Measurements from ENCODE around the gene PSMD1. TPM values are rescaled to one million over a fixed set of nuclear protein-coding genes. Genes with fewer than 3 reads are reported as not detected.

PSMD1 gene
- total RNA-seq, 2 donors from 2014 or later: 47.1 to 73.1 TPM

DNA sequence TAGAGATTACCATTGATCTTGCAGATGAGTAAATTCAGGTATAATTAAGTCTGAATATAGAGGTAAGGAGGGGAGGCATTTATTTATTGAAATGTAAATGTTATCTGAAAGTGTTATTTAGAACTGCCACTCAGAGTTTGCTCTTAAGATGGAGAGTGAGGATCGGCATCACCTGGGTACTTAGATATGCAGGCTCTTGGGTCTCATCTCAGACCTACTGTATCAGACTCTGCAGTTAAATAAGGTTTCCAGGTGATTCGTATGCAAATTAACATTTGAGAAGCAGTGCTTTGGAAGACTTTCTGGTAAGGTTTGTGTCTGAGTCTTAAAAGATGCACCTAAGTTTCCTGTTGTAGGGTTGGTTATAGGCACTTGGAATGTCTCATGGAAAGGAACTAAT, 59.0 kb downstream of the PSMD1 start:
- Histone ChIP-seq H3K4me3 (no peak overlapping the region), H3K27ac (no peak overlapping the region), H3K36me3 (no peaks in the 10 kb centered on the region), H3K9me3 (no peaks in the 10 kb centered on the region), H3K27me3 (replicated peaks; ENCODE audit: insufficient read depth) (no peaks in the 10 kb centered on the region), H3K4me1 (replicated peaks) (no peaks in the 10 kb centered on the region)
- DNase-seq (ENCODE audit: low spot score): no peak
- TF ChIP-seq POLR2A (IDR thresholded peaks at IDR 0.05) (no peak), POLR2AphosphoS5 (IDR thresholded peaks at IDR 0.05) (no peak)
- TF ChIP-seq, protein P1, sequence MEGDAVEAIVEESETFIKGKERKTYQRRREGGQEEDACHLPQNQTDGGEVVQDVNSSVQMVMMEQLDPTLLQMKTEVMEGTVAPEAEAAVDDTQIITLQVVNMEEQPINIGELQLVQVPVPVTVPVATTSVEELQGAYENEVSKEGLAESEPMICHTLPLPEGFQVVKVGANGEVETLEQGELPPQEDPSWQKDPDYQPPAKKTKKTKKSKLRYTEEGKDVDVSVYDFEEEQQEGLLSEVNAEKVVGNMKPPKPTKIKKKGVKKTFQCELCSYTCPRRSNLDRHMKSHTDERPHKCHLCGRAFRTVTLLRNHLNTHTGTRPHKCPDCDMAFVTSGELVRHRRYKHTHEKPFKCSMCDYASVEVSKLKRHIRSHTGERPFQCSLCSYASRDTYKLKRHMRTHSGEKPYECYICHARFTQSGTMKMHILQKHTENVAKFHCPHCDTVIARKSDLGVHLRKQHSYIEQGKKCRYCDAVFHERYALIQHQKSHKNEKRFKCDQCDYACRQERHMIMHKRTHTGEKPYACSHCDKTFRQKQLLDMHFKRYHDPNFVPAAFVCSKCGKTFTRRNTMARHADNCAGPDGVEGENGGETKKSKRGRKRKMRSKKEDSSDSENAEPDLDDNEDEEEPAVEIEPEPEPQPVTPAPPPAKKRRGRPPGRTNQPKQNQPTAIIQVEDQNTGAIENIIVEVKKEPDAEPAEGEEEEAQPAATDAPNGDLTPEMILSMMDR (IDR thresholded peaks at IDR 0.05): no peak
- 91% methylated on average over 2 of the region's 2 CpGs for WGBS
- intact Hi-C loops (cut with DNase I): no loop called here

DNA sequence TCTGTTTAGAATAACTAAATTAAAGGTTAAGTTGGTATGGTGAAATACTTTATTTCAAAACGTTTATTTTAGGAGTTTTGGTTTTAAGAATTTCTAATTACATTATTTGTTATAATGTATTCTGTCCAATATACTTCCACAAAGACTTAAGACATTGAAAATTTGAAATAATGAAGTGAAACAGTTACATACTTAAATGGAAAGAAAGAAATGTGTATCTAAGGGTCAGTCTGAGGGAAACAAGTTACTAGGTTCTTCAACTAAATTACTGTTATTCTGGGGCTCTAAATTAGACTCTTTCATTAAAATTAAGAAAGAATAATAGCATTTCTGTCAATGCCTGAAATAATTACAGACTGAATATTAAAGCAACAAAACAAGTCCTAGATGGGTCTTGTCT, 60.5 kb downstream of the PSMD1 start:
- DNase-seq (ENCODE audit: low spot score): no peak
- 63% methylated on average over 1 of the region's 1 CpG for WGBS
- H3K27ac ChIP-seq: no peak overlapping the region
- no peaks in the 10 kb centered on the region for H3K36me3 ChIP-seq
- TF ChIP-seq, protein P1 (IDR thresholded peaks at IDR 0.05): no peak
- no peak for TF ChIP-seq POLR2AphosphoS5 (IDR thresholded peaks at IDR 0.05)
- no peak for TF ChIP-seq POLR2A (IDR thresholded peaks at IDR 0.05)
- no peaks in the 10 kb centered on the region for H3K27me3 ChIP-seq (replicated peaks; ENCODE audit: insufficient read depth)
- no peak overlapping the region for H3K4me3 ChIP-seq
- intact Hi-C loops (cut with DNase I): no loop called here
- H3K9me3 ChIP-seq: no peaks in the 10 kb centered on the region
- H3K4me1 ChIP-seq (replicated peaks): no peaks in the 10 kb centered on the region

DNA sequence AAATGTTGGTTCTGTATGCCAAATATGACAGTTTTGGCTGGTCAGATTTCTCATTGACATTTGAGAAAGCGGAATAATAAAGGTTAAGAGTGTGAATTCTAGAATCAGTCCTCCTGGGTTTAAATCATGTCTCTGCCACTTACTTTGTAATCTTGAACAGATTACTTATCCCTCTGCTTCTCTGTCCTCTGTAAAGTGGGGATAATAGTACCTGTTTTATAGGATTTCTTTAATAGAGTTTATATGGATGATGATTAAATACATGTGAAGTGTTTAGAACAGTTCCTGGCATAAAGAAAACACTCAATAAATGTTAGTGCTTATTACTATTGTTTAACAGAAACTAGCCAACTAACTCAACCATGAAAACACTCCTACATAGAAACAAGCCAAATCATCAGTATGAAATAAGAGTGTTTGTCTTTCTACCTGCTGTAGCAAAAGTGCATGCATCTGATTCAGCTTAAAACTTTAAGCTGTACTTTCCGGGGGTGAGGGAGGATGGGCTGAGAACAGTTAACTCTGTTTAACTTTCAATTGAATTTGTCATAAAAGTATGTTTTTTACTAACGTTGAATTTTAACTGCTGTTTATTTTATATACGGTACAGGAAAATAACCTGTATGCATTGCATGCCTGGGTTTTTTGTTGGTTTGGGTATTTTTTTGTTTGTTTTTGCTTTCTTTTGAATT, 61.4 kb downstream of the PSMD1 start:
- DNase-seq (ENCODE audit: low spot score): no peak
- WGBS: 49% methylated on average over 4 of the region's 4 CpGs
- Histone ChIP-seq H3K27me3 (replicated peaks; ENCODE audit: insufficient read depth) (no peaks in the 10 kb centered on the region), H3K4me3 (no peak overlapping the region), H3K9me3 (no peaks in the 10 kb centered on the region), H3K4me1 (replicated peaks) (no peaks in the 10 kb centered on the region), H3K36me3 (no peaks in the 10 kb centered on the region), H3K27ac (no peak overlapping the region)
- intact Hi-C loops (cut with DNase I): no loop called here
- TF ChIP-seq, protein P1 (IDR thresholded peaks at IDR 0.05): no peak
- TF ChIP-seq POLR2AphosphoS5 (IDR thresholded peaks at IDR 0.05) (no peak), POLR2A (IDR thresholded peaks at IDR 0.05) (no peak)

DNA sequence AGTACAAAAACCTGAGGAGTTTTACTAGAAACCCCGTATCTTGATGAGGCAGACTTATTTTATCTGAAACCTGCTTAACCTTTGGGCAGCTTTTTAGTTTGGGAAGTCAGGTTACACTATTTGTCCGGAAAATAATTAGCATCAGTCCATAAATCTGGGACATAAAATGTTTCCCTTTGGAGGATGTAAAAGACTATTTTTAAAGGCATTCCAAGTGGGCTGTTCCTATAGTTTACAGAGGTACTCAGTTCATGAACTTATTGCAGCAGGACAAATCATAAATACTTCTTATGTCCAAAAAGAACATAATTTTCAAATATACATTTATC, 61.9 kb downstream of the PSMD1 start:
- Histone ChIP-seq H3K4me3 (no peak overlapping the region), H3K27ac (no peak overlapping the region), H3K9me3 (no peaks in the 10 kb centered on the region), H3K4me1 (replicated peaks) (no peaks in the 10 kb centered on the region), H3K27me3 (replicated peaks; ENCODE audit: insufficient read depth) (no peaks in the 10 kb centered on the region), H3K36me3 (no peaks in the 10 kb centered on the region)
- intact Hi-C loops (cut with DNase I): no loop called here
- 64% methylated on average over 2 of the region's 2 CpGs for WGBS
- DNase-seq (ENCODE audit: low spot score): no peak
- TF ChIP-seq, protein P1 (IDR thresholded peaks at IDR 0.05): no peak
- TF ChIP-seq POLR2AphosphoS5 (IDR thresholded peaks at IDR 0.05) (no peak), POLR2A (IDR thresholded peaks at IDR 0.05) (no peak)

DNA sequence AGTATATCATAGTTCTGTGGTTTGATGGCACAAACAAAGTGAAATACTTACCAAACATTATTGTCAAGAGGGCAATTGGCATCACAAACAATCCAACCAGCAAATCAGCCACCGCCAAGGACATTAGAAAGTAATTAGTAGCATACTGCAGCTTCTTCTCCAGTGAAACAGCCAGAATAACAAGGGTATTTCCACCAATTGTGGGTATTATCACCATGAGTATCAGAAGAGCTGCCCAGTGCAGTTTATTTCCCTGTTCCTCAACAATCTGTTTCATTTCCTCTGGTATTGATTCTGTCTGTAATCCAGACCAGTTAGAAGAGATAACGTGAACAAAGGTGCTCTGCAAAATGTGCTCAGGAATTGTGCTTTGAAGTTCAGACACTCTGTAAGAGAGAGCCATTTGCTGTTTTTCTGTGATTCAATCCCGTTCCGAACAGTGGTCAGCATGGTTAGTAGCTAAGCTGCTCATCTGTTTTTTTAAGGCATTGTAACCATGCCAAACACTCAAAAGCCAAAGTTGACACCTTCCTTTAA, 66.8 kb downstream of the PSMD1 start:
- intact Hi-C loops (cut with DNase I): no loop called here
- H3K4me3 ChIP-seq: no peak overlapping the region
- no peaks in the 10 kb centered on the region for H3K9me3 ChIP-seq
- no peak for DNase-seq (ENCODE audit: low spot score)
- 44% methylated on average over 4 of the region's 4 CpGs for WGBS
- no peaks in the 10 kb centered on the region for H3K36me3 ChIP-seq
- no peaks in the 10 kb centered on the region for H3K27me3 ChIP-seq (replicated peaks; ENCODE audit: insufficient read depth)
- H3K27ac ChIP-seq: no peak overlapping the region
- TF ChIP-seq POLR2A (IDR thresholded peaks at IDR 0.05): no peak
- TF ChIP-seq POLR2AphosphoS5 (IDR thresholded peaks at IDR 0.05): no peak
- TF ChIP-seq, protein P1 (IDR thresholded peaks at IDR 0.05): no peak
- no peaks in the 10 kb centered on the region for H3K4me1 ChIP-seq (replicated peaks)

All from prostate gland (tissue), 2 donors.